Measurements from ENCODE around the gene MAGEA1.
"Not testable (repeated sequence)": the region's sequence is repeated elsewhere in the genome, so short reads cannot be mapped to it uniquely, and the experiment has no call there.

Gene MAGEA1

DNA sequence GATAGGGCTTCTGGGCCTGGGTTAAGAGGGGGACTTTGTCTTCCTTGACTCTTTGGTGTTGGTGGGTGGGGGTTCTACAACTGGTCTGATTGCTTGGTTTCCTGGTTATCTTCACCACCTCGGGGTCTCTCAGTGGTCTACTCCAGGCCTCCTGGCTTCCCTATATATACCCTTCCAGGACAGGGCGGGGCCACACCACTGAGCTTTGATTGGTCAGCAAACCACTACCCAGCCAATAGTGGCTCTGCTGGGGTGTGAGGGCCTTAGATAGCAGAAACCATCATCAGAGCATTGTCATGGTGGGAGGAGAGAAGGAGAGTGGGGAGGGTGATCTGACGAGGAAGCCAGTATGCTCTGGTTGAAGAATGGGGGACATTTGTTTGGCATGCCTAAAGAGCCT is 14.4 kb upstream of the MAGEA1 start:
- no peak for DNase-seq (ENCODE audit: low spot score)
- TF ChIP-seq, protein P1, sequence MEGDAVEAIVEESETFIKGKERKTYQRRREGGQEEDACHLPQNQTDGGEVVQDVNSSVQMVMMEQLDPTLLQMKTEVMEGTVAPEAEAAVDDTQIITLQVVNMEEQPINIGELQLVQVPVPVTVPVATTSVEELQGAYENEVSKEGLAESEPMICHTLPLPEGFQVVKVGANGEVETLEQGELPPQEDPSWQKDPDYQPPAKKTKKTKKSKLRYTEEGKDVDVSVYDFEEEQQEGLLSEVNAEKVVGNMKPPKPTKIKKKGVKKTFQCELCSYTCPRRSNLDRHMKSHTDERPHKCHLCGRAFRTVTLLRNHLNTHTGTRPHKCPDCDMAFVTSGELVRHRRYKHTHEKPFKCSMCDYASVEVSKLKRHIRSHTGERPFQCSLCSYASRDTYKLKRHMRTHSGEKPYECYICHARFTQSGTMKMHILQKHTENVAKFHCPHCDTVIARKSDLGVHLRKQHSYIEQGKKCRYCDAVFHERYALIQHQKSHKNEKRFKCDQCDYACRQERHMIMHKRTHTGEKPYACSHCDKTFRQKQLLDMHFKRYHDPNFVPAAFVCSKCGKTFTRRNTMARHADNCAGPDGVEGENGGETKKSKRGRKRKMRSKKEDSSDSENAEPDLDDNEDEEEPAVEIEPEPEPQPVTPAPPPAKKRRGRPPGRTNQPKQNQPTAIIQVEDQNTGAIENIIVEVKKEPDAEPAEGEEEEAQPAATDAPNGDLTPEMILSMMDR (IDR thresholded peaks at IDR 0.05; ENCODE audit: borderline replicate concordance, control extremely low read depth, extremely low read depth, insufficient read depth, missing control alignments), result no peak
- in situ Hi-C loops (cut with MboI; ENCODE audit: low sequenced_read_pairs, unreplicated experiment), result no loop called here

DNA sequence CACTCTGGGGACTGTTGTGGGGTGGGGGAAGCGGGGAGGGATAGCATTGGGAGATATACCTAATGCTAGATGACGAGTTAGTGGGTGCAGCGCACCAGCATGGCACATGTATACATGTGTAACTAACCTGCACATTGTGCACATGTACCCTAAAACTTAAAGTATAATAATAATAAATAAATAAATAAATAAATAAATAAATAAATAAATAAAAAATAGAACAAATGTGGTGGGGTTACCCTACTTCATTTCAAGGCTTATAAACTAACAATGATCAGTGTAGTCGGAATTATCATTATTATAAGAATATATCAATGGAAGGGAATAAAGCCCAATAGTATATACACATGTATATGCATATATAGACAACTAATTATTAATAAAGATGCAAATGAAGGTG is 10.7 kb upstream of the MAGEA1 start:
- DNase-seq (ENCODE audit: low spot score); in situ Hi-C loops (cut with MboI; ENCODE audit: low sequenced_read_pairs, unreplicated experiment): not testable (repeated sequence)

- TF ChIP-seq, protein P1 (IDR thresholded peaks at IDR 0.05; ENCODE audit: borderline replicate concordance, control extremely low read depth, extremely low read depth, insufficient read depth, missing control alignments), result no peak
- no peak for DNase-seq (ENCODE audit: low spot score)
- in situ Hi-C loops (cut with MboI; ENCODE audit: low sequenced_read_pairs, unreplicated experiment), result no loop called here
These were observed 2.7 kb downstream of the MAGEA1 start for GRCh38 chrX:153181822-153182221.

GRCh38 chrX:153184787-153185186 is 5.7 kb downstream of the MAGEA1 start:
- DNase-seq (ENCODE audit: low spot score), result no peak
- TF ChIP-seq, protein P1 (IDR thresholded peaks at IDR 0.05; ENCODE audit: borderline replicate concordance, control extremely low read depth, extremely low read depth, insufficient read depth, missing control alignments), result no peak
- in situ Hi-C loops (cut with MboI; ENCODE audit: low sequenced_read_pairs, unreplicated experiment), result no loop called here

DNA sequence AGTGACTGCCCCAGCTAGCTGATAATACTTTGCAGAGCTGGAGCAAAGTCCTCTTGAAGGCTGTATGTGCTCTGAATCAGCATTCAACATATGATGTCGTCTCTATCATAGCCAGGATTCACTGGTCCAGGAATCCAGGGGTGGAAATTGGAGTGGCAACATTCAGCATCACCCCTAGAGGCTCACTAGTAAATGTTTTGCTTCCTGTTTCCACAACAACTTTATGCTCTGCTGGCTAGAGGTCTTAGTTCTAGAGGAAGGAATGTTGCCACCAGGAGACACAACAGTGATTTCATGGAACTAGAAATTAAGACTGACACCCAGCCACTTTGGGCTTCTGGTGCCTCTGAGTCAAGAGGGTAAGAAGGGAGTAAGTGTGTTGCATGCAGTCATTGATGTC is 11.3 kb downstream of the MAGEA1 start:
- no peak for DNase-seq (ENCODE audit: low spot score)
- in situ Hi-C loops (cut with MboI; ENCODE audit: low sequenced_read_pairs, unreplicated experiment), result no loop called here

DNA sequence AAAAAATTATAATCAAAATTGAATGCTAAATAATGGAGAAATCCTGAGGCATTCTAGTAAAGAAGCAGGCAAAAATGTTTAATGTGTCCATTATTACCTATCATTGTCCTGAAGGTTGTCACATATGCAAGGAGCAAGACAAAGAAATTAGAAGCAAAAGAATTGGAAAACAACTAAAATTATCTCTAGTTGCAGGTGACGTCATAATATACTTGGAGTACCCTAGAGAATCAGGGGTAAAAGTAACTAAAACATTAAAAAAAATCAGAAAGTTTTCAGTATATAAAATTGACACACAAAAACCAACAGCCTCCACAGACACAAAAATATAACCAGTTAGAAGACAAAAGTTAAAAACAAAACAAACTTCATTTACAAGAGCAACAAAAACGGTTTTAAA is 21.4 kb downstream of the MAGEA1 start:
- no peak for DNase-seq (ENCODE audit: low spot score)
- TF ChIP-seq, protein P1 (IDR thresholded peaks at IDR 0.05; ENCODE audit: borderline replicate concordance, control extremely low read depth, extremely low read depth, insufficient read depth, missing control alignments), result no peak
- in situ Hi-C loops (cut with MboI; ENCODE audit: low sequenced_read_pairs, unreplicated experiment), result no loop called here

More for the DNA sequence above, 11.3 kb downstream of the MAGEA1 start:
- TF ChIP-seq, protein P1 (IDR thresholded peaks at IDR 0.05; ENCODE audit: borderline replicate concordance, control extremely low read depth, extremely low read depth, insufficient read depth, missing control alignments), result no peak

DNA sequence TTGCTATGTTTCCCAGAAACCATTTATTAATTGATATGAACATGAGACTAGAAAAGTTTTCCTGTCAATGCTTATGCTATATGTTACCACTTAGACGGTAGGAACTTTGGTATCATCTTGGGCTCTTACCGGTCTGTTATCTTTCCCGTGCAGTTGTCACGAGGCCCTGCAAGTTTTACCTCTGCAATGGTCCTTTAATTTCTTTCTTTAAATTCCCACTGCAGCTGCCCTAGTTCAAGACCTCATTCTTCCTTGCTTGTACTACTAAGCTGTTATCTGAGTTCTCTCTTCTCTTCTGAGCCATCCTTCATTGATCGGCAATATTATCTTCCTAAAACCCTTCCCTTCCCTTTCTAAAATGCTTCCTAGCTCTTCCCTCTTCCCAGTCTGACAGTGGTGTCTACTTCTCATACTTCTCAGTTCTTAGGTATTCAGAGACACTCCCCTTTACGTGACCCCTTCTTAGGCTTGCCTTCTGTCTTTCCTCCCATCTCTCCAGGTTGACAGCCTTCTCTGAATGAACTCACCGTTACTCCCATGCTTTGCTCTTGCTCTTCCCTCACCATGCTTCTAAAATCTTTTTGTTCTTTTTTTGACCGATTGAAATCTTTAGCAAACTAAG is 27.5 kb downstream of the MAGEA1 start:
- in situ Hi-C loops (cut with MboI; ENCODE audit: low sequenced_read_pairs, unreplicated experiment), result no loop called here
- TF ChIP-seq, protein P1 (IDR thresholded peaks at IDR 0.05; ENCODE audit: borderline replicate concordance, control extremely low read depth, extremely low read depth, insufficient read depth, missing control alignments), result no peak
- no peak for DNase-seq (ENCODE audit: low spot score)

Data from GM13976 (cell line).